Left colon (tissue), 2 donors: ENCODE results near the gene DDX31. TPM values are rescaled to one million over a fixed set of nuclear protein-coding genes. Genes with fewer than 3 reads are reported as not detected.

Source experiments
- ATAC-seq: fragments of 200-7000 bp; cut with Tn5 transposase; one replicate; pipeline ENCODE4 v1.9.1; 2020; ENCODE audit warnings: mild to moderate bottlenecking, moderate library complexity
- DNase-seq, 2 donors: peaks; one replicate each; pipeline ENCODE4 v3.0.0-alpha.2; 2020
- intact Hi-C, 2 donors: fragments of 100-400 bp; cut with DNase I in 1 of 2; cut with micrococcal nuclease in 1 of 2; formaldehyde crosslinking; loops; one replicate each; pipeline versions ENCODE4 v1.11.2 to v1.14.0; 2022; cut with DNase I, micrococcal nuclease
- total RNA-seq, 2 donors: library from RNA; stranded (reverse); fragmentation: NEBNext Ultra II Directional; extraction: Animal tissue kit (Norgen Biotek cat#: 25700); gene quantifications; one replicate each; pipeline ENCODE4 v1.2.1, GENCODE V29; 2021
- donor health status: DM: no; HTN: no; CAD: no.
- donor health status: DM: yes; HTN: yes; CAD: no.

Gene DDX31
- total RNA-seq, 2 donors from 2014 or later = 7.3 to 11.9 TPM

DNA sequence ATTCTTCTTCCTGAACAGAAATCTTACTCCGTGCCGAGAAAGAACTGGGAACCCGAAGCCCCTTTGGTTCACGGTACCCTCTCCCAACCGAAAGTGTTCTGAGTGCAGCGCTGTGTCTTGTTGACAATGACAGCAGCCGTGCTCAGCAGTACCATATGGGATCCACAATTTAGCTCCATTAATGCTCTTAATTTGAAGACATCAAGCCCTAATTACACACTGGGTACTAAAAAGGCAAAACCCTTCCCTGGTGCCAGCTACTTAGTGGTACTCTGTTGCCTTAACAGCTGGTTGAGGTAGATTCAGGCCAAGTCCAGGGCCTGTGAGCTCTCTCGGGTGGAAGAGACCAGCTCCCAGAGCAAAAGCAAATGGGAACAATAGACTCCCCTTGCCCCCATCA lies 24.5 kb downstream of the DDX31 start:
- no peak for ATAC-seq
- intact Hi-C loops = no loop called here

DNA sequence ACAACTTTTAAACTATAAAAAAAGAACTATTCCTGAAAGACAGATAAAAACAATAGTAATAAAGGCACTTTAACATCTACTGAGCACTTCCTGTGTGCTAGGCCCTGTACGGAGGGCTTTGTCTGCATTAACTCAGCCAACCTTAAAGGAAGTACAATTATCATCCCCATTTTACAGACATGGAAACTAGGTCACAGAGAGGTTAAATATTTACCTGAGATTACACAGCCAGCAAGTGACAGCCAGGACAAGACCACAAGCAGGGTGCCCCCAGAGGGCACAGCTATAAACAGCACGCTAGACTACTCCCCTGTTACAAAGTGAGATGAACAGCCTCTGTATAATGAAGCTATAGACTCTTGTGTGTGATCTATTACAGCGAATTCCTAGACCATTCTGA lies 25.5 kb downstream of the DDX31 start:
- DNase-seq (no peak), ATAC-seq (peak; percentile 12)
- intact Hi-C loops = no loop called here

More for the DNA sequence above, 24.5 kb downstream of the DDX31 start:
- no peak for DNase-seq

DNA sequence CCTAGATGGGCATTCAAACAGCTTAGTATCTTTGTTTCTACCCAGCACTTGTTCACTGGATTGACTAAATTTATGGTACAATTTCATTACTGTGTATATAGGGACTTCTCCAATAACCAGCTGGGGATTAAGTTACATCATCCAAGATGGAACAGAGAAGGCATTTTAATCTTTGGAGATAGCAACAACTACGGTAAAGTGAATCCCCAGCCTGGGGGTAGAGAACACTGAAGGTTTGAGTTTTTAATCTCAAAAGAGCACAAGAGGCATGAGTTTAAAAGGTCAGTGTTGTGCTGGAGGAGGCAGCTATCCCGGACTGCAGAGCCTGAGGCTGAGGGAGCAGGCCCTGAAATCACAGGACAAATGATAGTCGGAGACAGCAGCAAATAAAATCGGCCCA lies 28.6 kb downstream of the DDX31 start:
- no peak for DNase-seq
- no peak for ATAC-seq
- intact Hi-C loops = no loop called here

DNA sequence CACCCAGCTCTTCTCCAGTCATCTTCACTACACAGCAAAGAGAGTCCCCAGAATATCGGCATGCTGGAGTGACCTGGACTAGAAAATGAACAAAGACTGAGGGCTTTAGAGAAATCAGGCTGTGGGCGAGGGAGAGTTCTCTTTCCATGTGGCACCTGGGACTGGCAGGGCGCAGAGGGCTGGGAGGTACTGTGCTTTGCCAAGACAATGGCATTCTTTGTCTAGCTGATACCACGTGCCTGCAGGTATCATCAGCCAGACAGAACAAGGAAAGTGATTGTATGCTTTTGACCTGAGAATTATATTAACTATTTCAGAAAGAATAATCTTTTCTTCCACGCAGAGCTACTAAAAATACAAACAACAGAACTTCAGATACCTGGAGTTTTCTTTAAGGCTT lies 30.5 kb downstream of the DDX31 start:
- DNase-seq = peak; percentile 64 to 77
- peak; percentile 91 for ATAC-seq
- intact Hi-C loops = no loop called here

DNA sequence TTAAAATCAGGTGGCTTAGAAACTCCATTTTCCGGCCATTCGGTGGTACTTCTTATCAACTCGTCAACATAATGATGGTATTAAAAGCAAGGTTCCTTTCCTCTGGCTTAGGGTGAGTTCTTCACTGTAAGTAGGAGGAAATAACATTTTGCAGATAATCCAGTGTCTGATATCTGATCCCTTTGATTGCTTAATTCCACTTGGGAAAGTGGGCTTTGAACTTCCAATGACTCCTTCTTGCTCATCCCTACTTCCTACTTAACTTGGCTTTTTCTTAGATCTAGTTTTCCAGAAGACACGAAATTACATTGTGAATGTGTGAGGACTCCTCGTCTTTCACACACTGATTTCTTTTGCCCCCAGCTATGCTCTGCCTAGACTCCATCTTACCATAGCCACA lies 31.5 kb downstream of the DDX31 start:
- intact Hi-C loops = no loop called here
- ATAC-seq (no peak), DNase-seq (no peak)

DNA sequence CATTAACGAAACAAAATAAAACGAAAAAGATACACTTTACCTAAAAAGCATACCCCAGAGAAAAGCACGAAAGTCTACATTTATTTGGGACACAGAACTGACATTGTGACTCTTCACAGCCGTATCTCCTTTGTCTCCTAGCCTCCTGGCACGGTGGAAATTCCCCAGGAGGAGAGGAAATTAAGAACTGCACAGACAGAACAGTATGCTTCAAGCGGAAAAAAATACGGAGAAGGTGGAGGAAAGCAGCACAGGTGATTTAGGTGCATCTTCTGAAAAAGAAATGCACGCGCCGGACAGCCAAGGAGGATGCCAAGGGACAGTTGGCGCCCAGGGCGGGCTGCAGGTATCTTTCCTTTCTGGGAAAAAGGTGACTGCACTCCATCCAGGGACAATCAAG lies 32.0 kb downstream of the DDX31 start:
- ATAC-seq (no peak), DNase-seq (no peak)
- intact Hi-C loops = no loop called here

DNA sequence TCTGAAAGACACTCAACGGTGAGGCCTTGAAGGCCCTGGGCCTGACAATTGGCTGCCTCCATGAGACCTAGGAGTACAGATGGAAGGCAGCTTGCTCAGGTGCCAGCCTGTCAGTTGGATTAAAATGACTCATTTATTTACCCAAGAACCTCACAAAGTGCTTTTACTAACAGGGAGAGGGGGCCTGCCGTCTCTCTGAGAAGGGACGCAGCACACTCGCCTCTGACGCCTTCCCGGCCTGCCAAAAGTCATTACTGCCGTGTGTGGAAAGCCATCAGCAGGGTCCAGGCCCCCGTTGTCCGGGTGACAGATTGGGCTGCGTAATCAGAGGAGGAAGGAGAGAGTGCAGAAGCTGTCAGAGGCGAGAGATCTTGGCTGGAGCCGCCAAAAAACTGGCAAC lies 32.4 kb downstream of the DDX31 start:
- DNase-seq (peak; percentile 55 to 56), ATAC-seq (peak; percentile 72)
- intact Hi-C loops = no loop called here

DNA sequence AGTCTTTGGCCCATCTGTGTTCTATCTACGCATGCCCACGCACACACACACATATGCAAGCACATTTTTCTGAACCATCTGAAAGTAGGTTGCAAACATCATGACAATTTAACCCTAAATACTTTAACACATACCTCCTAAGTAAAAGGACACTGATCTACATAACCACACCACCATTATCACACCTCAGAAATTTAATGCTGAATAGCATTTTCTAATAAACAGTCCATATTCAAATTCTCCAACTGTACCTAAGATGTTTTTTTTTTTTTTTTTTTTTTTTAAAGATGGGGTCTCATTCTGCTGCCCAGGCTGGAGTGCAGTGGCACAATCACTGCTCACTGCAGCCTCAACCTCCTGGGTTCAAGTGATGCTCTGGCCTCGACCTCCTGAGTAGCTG lies 35.5 kb downstream of the DDX31 start:
- intact Hi-C loops = no loop called here
- ATAC-seq (no peak), DNase-seq (no peak)

DNA sequence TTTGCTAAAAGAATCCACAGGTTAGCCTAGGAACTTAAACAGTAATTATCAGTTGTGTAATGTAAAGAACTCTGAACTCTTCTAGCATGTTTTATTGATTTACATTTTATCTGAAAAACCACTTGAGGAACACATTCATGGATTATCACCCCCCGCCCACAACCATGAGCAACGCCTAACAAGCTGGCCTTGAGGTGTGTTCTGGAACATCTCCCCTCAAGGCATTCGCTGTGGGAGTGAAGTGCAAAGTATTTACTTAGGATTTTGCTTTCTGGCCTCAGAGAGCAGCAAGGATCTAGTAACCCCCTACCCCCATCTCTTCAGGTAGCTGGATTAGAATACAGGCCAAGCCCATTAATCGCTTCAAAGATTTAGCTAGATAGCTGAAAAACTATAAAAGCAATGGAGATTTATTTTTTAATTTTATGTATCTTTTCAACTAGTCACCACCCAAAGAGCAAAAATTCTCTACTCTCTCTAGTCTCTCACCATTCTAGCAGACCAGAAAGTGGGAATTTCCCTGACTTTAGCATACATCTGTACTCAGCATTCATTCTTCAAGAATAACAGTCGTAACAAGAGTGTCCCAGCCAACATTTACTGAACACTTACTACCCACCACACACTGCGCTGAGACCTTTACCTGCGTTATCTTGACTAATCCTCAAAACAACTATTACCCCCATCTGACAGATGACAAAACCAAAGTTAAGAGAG lies 37.2 kb downstream of the DDX31 start:
- intact Hi-C loops = no loop called here
- peak; percentile 43 for ATAC-seq
- DNase-seq = no peak

DNA sequence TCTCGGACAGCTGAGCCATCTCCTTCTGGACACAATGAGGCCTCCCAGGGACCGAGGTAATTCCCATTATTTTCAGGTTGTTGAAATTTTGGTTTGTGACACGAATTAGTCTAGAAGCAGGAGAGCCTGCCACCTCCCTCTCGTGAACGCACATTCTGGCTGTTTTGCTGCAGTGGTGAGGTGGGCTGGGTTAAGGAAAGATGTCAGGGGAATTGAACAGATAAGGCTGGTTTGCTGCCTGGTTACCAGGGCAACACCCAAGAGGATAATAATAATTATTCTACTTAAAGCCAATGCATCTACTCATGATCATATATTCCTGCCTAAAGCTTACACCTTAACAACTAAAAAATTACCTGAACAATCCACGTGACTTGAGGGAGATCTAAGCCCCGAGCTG lies 38.1 kb downstream of the DDX31 start:
- intact Hi-C loops = no loop called here
- DNase-seq (no peak), ATAC-seq (no peak)

DNA sequence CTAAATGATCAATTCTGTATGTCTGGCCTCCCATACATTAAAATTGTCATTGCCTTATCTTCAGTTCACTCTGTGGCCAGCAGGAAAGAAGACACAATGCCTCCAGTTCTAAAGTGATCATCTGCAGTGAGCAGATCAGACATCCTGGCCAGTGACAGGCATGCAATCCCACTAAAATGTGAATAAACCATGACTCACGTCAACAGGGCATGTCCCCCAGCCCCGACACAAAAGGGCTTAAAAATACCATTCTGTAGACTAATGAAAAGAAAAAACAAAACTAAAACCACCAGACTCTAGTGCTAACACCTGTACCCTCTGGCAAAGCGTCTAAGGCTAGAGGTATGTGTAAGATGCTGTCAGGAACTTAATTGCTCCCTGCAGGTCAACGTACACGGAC lies 38.5 kb downstream of the DDX31 start:
- ATAC-seq (no peak), DNase-seq (no peak)
- intact Hi-C loops = no loop called here

DNA sequence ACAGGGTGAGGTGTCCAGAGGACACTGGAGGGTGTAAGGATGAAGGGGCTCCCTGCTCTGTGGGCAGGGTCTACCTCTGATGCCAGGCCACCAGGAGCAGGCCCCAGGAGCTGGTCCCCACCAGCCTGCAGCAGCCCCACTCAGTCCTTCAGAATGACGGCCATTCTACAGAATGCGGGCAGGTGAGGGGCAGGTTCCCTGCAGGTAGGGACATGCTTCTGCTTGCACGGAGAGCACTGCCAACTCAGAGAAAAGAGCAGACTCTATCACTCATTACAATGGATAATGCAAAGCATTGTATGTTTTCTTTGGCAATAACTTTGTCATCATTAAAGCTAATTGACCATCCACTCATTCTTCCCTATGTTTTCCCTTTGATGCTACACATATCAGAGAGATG lies 39.0 kb downstream of the DDX31 start:
- DNase-seq (no peak), ATAC-seq (no peak)
- intact Hi-C loops = no loop called here

DNA sequence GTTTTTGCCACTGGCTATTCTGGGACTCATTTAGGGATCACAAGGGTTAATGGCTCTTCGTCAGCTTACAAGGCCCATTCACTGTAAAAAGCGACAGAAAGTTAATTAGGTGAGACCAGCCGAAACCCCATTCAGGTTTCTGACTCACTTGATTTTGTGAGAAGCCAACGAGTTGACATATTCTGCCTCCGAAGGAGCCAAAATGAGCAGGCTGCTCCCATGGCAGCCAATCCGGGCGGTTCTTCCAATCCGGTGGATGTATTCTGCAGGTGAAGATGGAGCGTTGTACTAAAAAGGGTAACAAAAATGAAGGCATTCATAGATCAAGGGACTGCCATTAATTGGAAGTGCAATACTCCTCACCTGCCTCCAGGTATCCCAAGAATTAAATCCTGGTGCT lies 39.7 kb downstream of the DDX31 start:
- no peak for DNase-seq
- ATAC-seq = no peak
- intact Hi-C loops = no loop called here

DNA sequence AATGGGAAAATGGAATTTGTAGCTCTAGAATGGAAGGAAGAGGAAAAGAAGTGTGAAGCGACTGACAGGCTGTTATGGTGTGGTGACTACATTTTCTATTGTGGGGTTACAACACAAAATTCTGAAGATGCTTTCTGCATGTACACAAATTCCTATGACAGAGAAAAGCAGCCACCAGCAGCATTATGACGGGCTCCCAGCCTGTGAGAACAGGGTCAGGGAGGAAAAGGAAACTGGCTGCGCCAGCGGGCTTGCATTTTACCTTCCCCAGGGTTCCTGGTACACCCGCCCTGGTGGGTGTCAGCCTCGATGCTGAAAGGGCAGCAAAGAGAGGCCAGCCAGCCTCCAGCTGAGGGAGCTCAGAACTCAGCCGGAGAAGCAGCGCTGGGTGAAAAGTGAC lies 41.0 kb downstream of the DDX31 start:
- ATAC-seq (no peak), DNase-seq (no peak)
- intact Hi-C loops = no loop called here

DNA sequence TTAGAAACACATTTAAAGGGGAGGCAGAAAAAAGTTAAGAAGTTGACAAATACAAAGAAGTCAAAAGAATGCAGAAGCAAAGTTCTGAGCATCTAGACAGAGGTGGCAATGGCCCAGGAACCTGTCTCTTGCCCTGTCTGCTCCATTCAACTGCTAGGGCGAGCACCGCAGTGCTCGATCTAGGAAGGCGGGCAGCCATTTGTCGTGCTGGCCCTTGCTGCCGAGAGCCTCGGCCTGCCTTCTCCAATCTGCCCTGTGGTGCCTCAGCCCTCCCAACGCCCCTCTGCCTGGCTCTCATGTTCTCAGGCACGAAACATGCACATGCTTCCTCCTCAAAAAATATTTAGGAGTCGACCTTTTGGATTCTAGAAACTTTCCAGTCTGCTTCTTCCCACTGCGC lies 42.2 kb downstream of the DDX31 start:
- DNase-seq (no peak), ATAC-seq (no peak)
- intact Hi-C loops = no loop called here

DNA sequence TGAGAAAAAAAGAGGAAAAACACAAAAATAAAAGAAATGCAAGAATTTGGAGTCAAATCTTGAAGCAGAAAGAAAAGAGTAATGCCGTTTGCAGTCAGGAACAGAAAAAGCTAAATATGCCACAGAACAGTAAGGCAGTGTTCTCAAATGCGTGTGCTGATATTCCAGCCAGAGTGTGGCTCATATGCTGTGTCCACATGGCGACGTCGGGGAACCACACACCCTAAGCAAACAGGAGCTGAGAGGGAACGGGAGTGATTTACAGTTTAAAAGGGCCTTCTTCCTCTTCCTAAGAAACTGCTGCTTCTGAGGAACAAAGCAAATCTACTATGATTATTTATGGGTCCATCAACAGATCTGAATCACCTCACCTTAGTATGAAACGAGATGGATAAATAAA lies 42.7 kb downstream of the DDX31 start:
- intact Hi-C loops = no loop called here
- ATAC-seq = peak; percentile 98
- peak; percentile 34 to 43 for DNase-seq

DNA sequence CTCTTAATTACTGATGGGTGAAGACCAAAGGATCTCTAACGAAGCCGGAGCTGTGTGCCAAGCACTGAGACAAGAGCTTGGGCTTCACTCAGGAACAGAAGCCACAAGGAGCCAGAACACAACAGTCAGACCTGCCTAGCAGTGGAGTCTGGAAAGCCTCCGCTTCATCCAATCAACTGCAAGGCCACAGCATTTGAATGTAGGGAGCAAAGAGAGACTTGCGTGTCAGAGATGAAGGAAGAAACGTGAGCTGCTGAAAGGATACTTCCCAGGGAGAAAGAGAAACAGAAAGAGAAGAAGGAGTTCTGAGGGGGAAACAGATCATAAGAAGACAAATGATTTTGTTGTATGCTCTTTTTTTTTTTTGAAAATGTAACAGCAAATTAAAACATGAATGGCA lies 43.5 kb downstream of the DDX31 start:
- DNase-seq = no peak
- intact Hi-C loops = no loop called here
- ATAC-seq = no peak

DNA sequence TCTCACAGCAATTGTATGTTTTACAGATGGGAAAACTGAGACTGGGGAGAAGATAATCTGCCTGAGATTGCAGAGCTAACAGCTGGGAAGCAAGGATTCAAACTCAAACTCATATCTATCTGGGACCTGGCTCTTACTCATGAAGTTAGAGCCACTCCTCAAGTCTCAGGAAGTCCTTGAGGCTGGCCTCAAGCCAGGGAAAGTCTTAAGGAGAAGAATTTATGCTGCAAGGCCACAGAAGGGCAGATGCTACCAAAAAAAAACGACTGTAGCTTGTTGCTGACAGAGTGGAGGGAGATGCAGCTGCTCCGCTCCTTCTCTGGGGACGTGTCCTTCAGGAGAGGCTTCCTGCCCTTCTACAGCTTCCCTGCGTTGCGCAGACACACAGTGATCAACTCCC lies 47.6 kb downstream of the DDX31 start:
- ATAC-seq (peak; percentile 46), DNase-seq (peak in 1 of 2 donors; percentile 30)
- intact Hi-C loops = no loop called here

DNA sequence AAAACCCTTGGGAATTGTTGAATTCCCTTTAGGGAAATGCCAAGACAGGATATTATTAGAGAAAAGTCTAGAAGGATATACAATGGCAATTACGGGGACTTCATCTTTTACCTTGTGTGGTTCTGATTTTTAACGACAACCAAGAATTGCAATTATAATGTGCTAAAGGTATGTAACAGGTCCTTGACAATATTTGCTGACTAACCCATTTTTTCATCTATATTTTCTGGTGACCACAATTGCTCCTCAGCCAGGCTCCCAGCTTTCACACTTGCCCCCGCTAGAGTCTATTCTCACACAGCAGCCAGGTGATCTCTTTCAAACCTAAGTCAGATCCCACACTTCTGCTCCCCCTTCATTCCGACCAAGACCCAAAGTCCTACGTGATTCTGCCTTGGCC lies 53.1 kb downstream of the DDX31 start:
- DNase-seq (no peak), ATAC-seq (no peak)
- intact Hi-C loops = no loop called here

DNA sequence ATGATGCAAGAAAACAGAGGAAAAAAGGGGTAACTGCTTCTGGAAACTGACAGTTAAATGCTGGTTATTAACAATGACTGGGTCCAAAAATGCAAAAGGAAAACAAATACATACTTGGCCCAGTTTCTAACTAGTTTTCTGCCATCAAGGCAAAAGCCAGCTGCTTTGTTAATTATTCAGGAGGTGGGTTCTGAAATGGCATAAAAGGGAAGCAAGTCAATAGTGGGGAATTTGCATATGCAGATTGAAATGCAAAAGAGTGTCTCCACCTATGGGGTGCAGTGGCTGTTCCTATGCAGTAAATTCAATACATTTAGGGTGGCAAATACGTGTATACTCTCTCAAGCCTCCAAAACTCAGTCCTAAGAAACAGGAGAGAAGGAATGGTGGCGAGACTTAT lies 54.0 kb downstream of the DDX31 start:
- DNase-seq (no peak), ATAC-seq (no peak)
- intact Hi-C loops = no loop called here

DNA sequence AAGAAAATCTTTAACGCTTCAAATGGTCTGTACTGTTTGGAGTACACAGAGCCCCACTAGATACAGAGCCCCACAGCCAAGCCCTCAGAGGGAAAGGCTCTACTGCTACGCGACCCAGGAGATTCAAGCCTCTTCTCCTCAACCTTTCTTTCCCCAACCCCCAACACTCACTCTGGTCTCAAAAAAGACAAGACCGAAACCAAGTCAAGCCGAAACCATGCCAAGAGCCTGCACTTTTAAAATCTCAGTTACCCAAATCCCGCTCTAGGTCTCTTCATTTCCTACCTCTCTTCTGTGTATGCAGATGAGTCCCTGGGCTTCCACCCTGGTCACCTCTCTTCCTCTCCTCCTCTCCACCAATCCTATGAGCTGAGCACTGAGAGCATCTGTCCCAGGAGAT lies 55.5 kb downstream of the DDX31 start:
- no peak for DNase-seq
- ATAC-seq = no peak
- intact Hi-C loops = no loop called here
